Liver (tissue), 9 donors: ENCODE measurements around the gene SGSM1. TPM values are rescaled to one million over a fixed set of nuclear protein-coding genes. Genes with fewer than 3 reads are reported as not detected.
A peak's percentile ranks its signal among the peaks of the same experiment; 100 is the strongest.

Source experiments
- DNase-seq: peaks from one replicate; pipeline ENCODE4 v3.0.0-alpha.2; 2017; ENCODE audit warnings: low spot score
- H3K27ac ChIP-seq, 2 donors: one replicate each; pipeline ENCODE4 v1.7.0; 2013; ENCODE audit warnings: inconsistent platforms in 2 of 2, low read length in 2 of 2, control low read depth in 1 of 2, low read depth in 1 of 2, mild to moderate bottlenecking in 1 of 2
- H3K27me3 ChIP-seq, 4 donors: one replicate each; pipeline versions ENCODE4 v1.6.1 to v1.7.0; 2013; ENCODE audit warnings: low read length in 3 of 4, inconsistent platforms in 1 of 4, mild to moderate bottlenecking in 1 of 4, moderate library complexity in 1 of 4; ENCODE audit not compliant: control insufficient read depth in 4 of 4, insufficient read depth in 4 of 4
- H3K36me3 ChIP-seq, 4 donors: one replicate each; pipeline versions ENCODE4 v1.6.1 to v1.7.0; 2013; ENCODE audit warnings: low read length in 3 of 4, mild to moderate bottlenecking in 3 of 4, low read depth in 1 of 4, moderate library complexity in 1 of 4; ENCODE audit not compliant: control insufficient read depth in 4 of 4, insufficient read depth in 3 of 4
- H3K4me1 ChIP-seq, 4 donors: one replicate each; pipeline versions ENCODE4 v1.6.1 to v1.7.0; 2013; ENCODE audit warnings: low read length in 3 of 4, mild to moderate bottlenecking in 3 of 4, moderate library complexity in 1 of 4; ENCODE audit not compliant: control insufficient read depth in 4 of 4, insufficient read depth in 4 of 4
- H3K4me3 ChIP-seq, 3 donors: one replicate each; pipeline versions ENCODE4 v1.6.1 to v1.7.0; 2013; ENCODE audit warnings: low read length in 3 of 3, control low read depth in 1 of 3, low read depth in 1 of 3, mild to moderate bottlenecking in 1 of 3
- H3K9ac ChIP-seq, 2 donors: one replicate each; pipeline ENCODE4 v1.7.0; 2013; ENCODE audit warnings: low read length in 2 of 2, mild to moderate bottlenecking in 2 of 2, moderate library complexity in 2 of 2, control low read depth in 1 of 2, low read depth in 1 of 2
- H3K9me3 ChIP-seq, 4 donors: one replicate each; pipeline versions ENCODE4 v1.6.1 to v1.7.0; 2013; ENCODE audit warnings: low read length in 3 of 4; ENCODE audit not compliant: control insufficient read depth in 4 of 4
- EGR1 ChIP-seq, 2 donors: IDR thresholded peaks; 2 replicates each; pipeline ENCODE4 v1.6.1; 2016 to 2018; ENCODE audit warnings: antibody characterized with exemption in 2 of 2, low read depth in 2 of 2
- FOXA1 ChIP-seq: IDR thresholded peaks from 2 replicates; pipeline ENCODE4 v1.6.1; 2016; ENCODE audit warnings: antibody characterized with exemption
- FOXA2 ChIP-seq: IDR thresholded peaks from 2 replicates; pipeline ENCODE4 v1.6.1; 2016; ENCODE audit warnings: antibody characterized with exemption
- GABPA ChIP-seq, 2 donors: IDR thresholded peaks in 1 of 2; conservative IDR thresholded peaks in 1 of 2; 2 replicates each; pipeline ENCODE4 v1.6.1; 2016; ENCODE audit warnings: antibody characterized with exemption in 2 of 2, mild to moderate bottlenecking in 1 of 2, moderate library complexity in 1 of 2
- HNF4A ChIP-seq, 2 donors: conservative IDR thresholded peaks; 2 replicates each; pipeline ENCODE4 v1.6.1; 2016; ENCODE audit warnings: antibody characterized with exemption in 2 of 2, mild to moderate bottlenecking in 2 of 2
- HNF4G ChIP-seq: IDR thresholded peaks from 2 replicates; pipeline ENCODE4 v1.6.1; 2016; ENCODE audit warnings: antibody characterized with exemption
- JUND ChIP-seq, 2 donors: IDR thresholded peaks; 2 replicates each; pipeline ENCODE4 v1.6.1; 2016; ENCODE audit warnings: antibody characterized with exemption in 2 of 2
- NR2F2 ChIP-seq: IDR thresholded peaks from 2 replicates; pipeline ENCODE4 v1.6.1; 2016; ENCODE audit warnings: antibody characterized with exemption
- RAD21 ChIP-seq, 2 donors: IDR thresholded peaks; 2 replicates each; pipeline ENCODE4 v1.6.1; 2016; ENCODE audit warnings: antibody characterized with exemption in 2 of 2, mild to moderate bottlenecking in 2 of 2
- RXRA ChIP-seq, 2 donors: IDR thresholded peaks; 2 replicates each; pipeline ENCODE4 v1.6.1; 2017 to 2018; ENCODE audit warnings: antibody characterized with exemption in 2 of 2, mild to moderate bottlenecking in 1 of 2
- SP1 ChIP-seq: IDR thresholded peaks from 2 replicates; pipeline ENCODE4 v1.6.1; 2018; ENCODE audit warnings: antibody characterized with exemption, mild to moderate bottlenecking
- TAF1 ChIP-seq: conservative IDR thresholded peaks from 2 replicates; pipeline ENCODE4 v1.6.1; 2016; ENCODE audit warnings: antibody characterized with exemption, mild to moderate bottlenecking
- YY1 ChIP-seq: IDR thresholded peaks from 2 replicates; pipeline ENCODE4 v1.6.1; 2016; ENCODE audit warnings: antibody characterized with exemption, mild to moderate bottlenecking
- WGBS: extraction: QIAGEN DNeasy Blood & Tissue Kit; methylation state at CpG from one replicate; pipeline ENCODE4 v1.1.7; 2013; 5-methylcytosine and 5-hydroxymethylcytosine counted together
- polyA plus RNA-seq, 2 donors: library from polyadenylated mRNA; stranded (reverse) in 1 of 2; unstranded in 1 of 2; fragments of 200-250 nt in 1 of 2; fragments of >200 nt in 1 of 2; fragmentation: Nextera tagmentation in 1 of 2; extraction: Ambion mirVana in 1 of 2; gene quantifications; one replicate each; pipeline versions ENCODE4 v1.2.1 to v1.2.3, GENCODE V29; 2013 to 2015
- total RNA-seq, 2 donors: library from RNA; depleted of rRNA; stranded (reverse); fragments of >200 nt; gene quantifications; one replicate each; pipeline ENCODE4 v1.2.3, GENCODE V29; 2014
- TF ChIP-seq, protein P1 (sequence below): IDR thresholded peaks from 2 replicates; pipeline ENCODE4 v1.6.1; 2016; ENCODE audit warnings: antibody characterized with exemption, mild to moderate bottlenecking
- TF ChIP-seq, protein P2 (sequence below): IDR thresholded peaks from 2 replicates; pipeline ENCODE4 v1.6.1; 2016; ENCODE audit warnings: antibody characterized with exemption
- TF ChIP-seq, protein P3 (sequence below): IDR thresholded peaks from 2 replicates; pipeline ENCODE4 v1.6.1; 2016; ENCODE audit warnings: antibody characterized with exemption
- TF ChIP-seq, protein P4 (sequence below): IDR thresholded peaks from 2 replicates; pipeline ENCODE4 v1.6.1; 2016; ENCODE audit warnings: antibody characterized with exemption
- TF ChIP-seq, protein P5 (sequence below): fragments of 150-350 bp; IDR thresholded peaks from 2 replicates; pipeline ENCODE4 v1.5.1; 2017; ENCODE audit warnings: improper control_type of control experiment, low read depth, low read length; ENCODE audit not compliant: missing input control
- donor health status: healthy.
- donor health status: healthy.
- donor health status: healthy.
- donor health status: healthy.
- donor health status: healthy.

SGSM1 gene
- total and polyA plus RNA-seq, 4 donors = 0.08 to 0.51 (median 0.21) TPM

DNA sequence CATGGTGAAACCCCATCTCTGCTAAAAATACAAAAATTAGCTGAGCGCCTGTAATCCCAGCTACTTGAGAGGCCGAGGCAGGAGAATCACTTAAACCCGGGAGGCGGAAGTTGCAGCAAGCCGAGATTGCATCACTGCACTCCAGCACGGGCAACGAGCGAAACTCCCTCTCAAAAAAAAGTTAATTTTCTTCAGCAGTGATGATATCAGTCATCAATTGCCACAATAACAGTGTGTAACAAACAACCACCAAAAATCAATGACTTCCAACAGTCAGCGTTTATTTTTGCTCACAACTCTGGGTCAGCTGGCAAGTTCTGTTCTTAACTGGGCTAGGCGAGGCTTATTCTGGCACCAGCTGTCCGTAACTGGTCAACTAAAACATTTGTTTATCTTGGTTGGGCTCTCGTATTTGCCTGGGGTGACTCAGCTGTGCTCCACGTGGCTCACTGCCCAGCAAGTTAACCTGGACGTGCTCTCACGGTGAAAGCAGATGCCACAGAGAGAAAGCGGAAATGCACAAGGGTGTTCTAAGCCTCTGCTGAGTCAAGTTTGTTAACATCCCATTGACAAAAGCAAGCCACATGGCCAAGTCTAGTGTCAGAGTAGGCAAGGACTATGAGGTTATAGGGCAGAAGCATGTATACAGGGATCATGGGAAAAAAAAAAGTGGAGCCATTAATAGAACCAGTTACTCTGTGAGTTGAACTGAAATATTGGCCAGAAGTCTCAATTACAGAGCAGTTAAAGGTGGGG, 88.4 kb downstream of the SGSM1 start:
- peak; percentile 89 for TF ChIP-seq NR2F2
- peak; percentile 82 for TF ChIP-seq FOXA1
- TF ChIP-seq RAD21 (IDR thresholded peaks at IDR 0.05) = peak; percentile 15 to 34
- TF ChIP-seq FOXA2 = peak; percentile 76
- peak; percentile 46 for TF ChIP-seq TAF1
- TF ChIP-seq, protein P1, sequence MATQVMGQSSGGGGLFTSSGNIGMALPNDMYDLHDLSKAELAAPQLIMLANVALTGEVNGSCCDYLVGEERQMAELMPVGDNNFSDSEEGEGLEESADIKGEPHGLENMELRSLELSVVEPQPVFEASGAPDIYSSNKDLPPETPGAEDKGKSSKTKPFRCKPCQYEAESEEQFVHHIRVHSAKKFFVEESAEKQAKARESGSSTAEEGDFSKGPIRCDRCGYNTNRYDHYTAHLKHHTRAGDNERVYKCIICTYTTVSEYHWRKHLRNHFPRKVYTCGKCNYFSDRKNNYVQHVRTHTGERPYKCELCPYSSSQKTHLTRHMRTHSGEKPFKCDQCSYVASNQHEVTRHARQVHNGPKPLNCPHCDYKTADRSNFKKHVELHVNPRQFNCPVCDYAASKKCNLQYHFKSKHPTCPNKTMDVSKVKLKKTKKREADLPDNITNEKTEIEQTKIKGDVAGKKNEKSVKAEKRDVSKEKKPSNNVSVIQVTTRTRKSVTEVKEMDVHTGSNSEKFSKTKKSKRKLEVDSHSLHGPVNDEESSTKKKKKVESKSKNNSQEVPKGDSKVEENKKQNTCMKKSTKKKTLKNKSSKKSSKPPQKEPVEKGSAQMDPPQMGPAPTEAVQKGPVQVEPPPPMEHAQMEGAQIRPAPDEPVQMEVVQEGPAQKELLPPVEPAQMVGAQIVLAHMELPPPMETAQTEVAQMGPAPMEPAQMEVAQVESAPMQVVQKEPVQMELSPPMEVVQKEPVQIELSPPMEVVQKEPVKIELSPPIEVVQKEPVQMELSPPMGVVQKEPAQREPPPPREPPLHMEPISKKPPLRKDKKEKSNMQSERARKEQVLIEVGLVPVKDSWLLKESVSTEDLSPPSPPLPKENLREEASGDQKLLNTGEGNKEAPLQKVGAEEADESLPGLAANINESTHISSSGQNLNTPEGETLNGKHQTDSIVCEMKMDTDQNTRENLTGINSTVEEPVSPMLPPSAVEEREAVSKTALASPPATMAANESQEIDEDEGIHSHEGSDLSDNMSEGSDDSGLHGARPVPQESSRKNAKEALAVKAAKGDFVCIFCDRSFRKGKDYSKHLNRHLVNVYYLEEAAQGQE = peak; percentile 84
- TF ChIP-seq GABPA (IDR thresholded peaks at IDR 0.05 in 1 of 2, conservative IDR thresholded peaks at IDR 0.05 in 1 of 2) = peak; percentile 52 to 82
- TF ChIP-seq YY1 = peak; percentile 84
- TF ChIP-seq EGR1 (IDR thresholded peaks at IDR 0.05; ENCODE audit: low read depth in 2 of 2) = peak in 1 of 2 donors; percentile 72
- peak; percentile 86 to 96 for TF ChIP-seq RXRA (IDR thresholded peaks at IDR 0.05)
- peak in 1 of 2 donors; percentile 80 for TF ChIP-seq HNF4A (conservative IDR thresholded peaks at IDR 0.05)
- TF ChIP-seq JUND (IDR thresholded peaks at IDR 0.05) = peak; percentile 96 to 97
- TF ChIP-seq, protein P2, sequence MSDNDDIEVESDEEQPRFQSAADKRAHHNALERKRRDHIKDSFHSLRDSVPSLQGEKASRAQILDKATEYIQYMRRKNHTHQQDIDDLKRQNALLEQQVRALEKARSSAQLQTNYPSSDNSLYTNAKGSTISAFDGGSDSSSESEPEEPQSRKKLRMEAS = peak; percentile 96
- no peak for TF ChIP-seq HNF4G
- TF ChIP-seq, protein P3, sequence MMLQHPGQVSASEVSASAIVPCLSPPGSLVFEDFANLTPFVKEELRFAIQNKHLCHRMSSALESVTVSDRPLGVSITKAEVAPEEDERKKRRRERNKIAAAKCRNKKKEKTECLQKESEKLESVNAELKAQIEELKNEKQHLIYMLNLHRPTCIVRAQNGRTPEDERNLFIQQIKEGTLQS = peak; percentile 86
- TF ChIP-seq, protein P4, sequence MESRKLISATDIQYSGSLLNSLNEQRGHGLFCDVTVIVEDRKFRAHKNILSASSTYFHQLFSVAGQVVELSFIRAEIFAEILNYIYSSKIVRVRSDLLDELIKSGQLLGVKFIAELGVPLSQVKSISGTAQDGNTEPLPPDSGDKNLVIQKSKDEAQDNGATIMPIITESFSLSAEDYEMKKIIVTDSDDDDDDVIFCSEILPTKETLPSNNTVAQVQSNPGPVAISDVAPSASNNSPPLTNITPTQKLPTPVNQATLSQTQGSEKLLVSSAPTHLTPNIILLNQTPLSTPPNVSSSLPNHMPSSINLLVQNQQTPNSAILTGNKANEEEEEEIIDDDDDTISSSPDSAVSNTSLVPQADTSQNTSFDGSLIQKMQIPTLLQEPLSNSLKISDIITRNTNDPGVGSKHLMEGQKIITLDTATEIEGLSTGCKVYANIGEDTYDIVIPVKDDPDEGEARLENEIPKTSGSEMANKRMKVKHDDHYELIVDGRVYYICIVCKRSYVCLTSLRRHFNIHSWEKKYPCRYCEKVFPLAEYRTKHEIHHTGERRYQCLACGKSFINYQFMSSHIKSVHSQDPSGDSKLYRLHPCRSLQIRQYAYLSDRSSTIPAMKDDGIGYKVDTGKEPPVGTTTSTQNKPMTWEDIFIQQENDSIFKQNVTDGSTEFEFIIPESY = peak; percentile 90
- TF ChIP-seq, protein P5, sequence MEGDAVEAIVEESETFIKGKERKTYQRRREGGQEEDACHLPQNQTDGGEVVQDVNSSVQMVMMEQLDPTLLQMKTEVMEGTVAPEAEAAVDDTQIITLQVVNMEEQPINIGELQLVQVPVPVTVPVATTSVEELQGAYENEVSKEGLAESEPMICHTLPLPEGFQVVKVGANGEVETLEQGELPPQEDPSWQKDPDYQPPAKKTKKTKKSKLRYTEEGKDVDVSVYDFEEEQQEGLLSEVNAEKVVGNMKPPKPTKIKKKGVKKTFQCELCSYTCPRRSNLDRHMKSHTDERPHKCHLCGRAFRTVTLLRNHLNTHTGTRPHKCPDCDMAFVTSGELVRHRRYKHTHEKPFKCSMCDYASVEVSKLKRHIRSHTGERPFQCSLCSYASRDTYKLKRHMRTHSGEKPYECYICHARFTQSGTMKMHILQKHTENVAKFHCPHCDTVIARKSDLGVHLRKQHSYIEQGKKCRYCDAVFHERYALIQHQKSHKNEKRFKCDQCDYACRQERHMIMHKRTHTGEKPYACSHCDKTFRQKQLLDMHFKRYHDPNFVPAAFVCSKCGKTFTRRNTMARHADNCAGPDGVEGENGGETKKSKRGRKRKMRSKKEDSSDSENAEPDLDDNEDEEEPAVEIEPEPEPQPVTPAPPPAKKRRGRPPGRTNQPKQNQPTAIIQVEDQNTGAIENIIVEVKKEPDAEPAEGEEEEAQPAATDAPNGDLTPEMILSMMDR = no peak
- peak; percentile 88 for TF ChIP-seq SP1
- peak; percentile 52 for DNase-seq
- H3K4me1 ChIP-seq = peaks cover 3 to 16% (median 6%) of the 10 kb centered on the region in 4 donors
- H3K27me3 ChIP-seq = no peaks in the 10 kb centered on the region
- H3K9me3 ChIP-seq = peaks cover 0 to 3% (median 0%) of the 10 kb centered on the region in 4 donors
- H3K27ac ChIP-seq = peak overlapping the region; percentile 88 to 94
- H3K9ac ChIP-seq = no peak overlapping the region
- H3K36me3 ChIP-seq = no peaks in the 10 kb centered on the region
- WGBS = 19% methylated on average over 16 of the region's 16 CpGs
- no peak overlapping the region for H3K4me3 ChIP-seq
